Activated CD4-positive, alpha-beta T cell treated with anti-CD3 and anti-CD28 coated beads, Interleukin-2, amount 10 ng/mL, durations not matched to agents 7 days and 5 days (primary cell): ENCODE results near the gene DGKZ. TPM values are rescaled to one million over a fixed set of nuclear protein-coding genes. Genes with fewer than 3 reads are reported as not detected.
"Not testable (repeated sequence)": the region's sequence is repeated elsewhere in the genome, so short reads cannot be mapped to it uniquely, and the experiment has no call there.

Experiments
- CTCF ChIA-PET: fragments of 350-600 bp; sonication (Branson Sonifier 250); formaldehyde crosslinking; loops from one replicate; lab custom pipeline; 2021; ENCODE audit warnings: antibody characterized with exemption; lab: Charles Lee
- POLR2A ChIA-PET: fragments of 350-600 bp; sonication (Branson Sonifier 250); formaldehyde crosslinking; loops from one replicate; lab custom pipeline; 2021; ENCODE audit warnings: antibody characterized with exemption; lab: Charles Lee
- DNase-seq: peaks from one replicate; pipeline ENCODE4 v3.0.0-alpha.2; 2020
- H3K27ac Mint-ChIP-seq: one replicate; pipeline ENCODE4 v1.8.0; 2021; ENCODE audit warnings: mild to moderate bottlenecking, moderate library complexity, mixed read lengths
- H3K27me3 Mint-ChIP-seq: one replicate; pipeline ENCODE4 v1.8.0; 2021; ENCODE audit warnings: mixed read lengths
- H3K36me3 Mint-ChIP-seq: one replicate; pipeline ENCODE4 v1.8.0; 2021; ENCODE audit warnings: low read depth, mixed read lengths
- H3K4me1 Mint-ChIP-seq: one replicate; pipeline ENCODE4 v1.8.0; 2021; ENCODE audit warnings: mixed read lengths
- H3K4me3 Mint-ChIP-seq: one replicate; pipeline ENCODE4 v1.8.0; 2021; ENCODE audit warnings: mild to moderate bottlenecking, moderate library complexity, mixed read lengths
- H3K9me3 Mint-ChIP-seq: one replicate; pipeline ENCODE4 v1.8.0; 2021; ENCODE audit warnings: mixed read lengths
- total RNA-seq, 2 experiments: library from RNA; stranded (reverse); gene quantifications; one replicate each; pipeline ENCODE4 v1.2.3, GENCODE V29; 2021

DGKZ gene
- total RNA-seq, 2 experiments from 2014 or later = 178 to 187 TPM

- Mint-ChIP-seq H3K4me3 (no peak overlapping the region), H3K9me3 (no peaks in the 10 kb centered on the region), H3K4me1 (peaks cover 4% of the 10 kb centered on the region), H3K36me3 (peaks cover 52% of the 10 kb centered on the region), H3K27ac (no peak overlapping the region), H3K27me3 (no peaks in the 10 kb centered on the region)
- DNase-seq = no peak
- ChIA-PET POLR2A (interaction anchor here (0.6 kb wide), 1 partner anchor 1002 kb away, joined by 5 read pairs; no protein-coding TSS in a partner anchor), CTCF (interaction anchor here (0.6 to 18.0 kb wide), 4 partner anchors 15 to 508 kb away, joined by 3 to 280 read pairs (median 4); partner anchors contain the start of gene DGKZ)
Observed at GRCh38 chr11:46373787-46374740, 26.8 kb downstream of the DGKZ start.

GRCh38 chr11:46374815-46375214 lies 27.6 kb downstream of the DGKZ start:
- CTCF ChIA-PET = no interaction called here
- peaks cover 48% of the 10 kb centered on the region for H3K36me3 Mint-ChIP-seq
- no peaks in the 10 kb centered on the region for H3K9me3 Mint-ChIP-seq
- DNase-seq = no peak
- peaks cover 4% of the 10 kb centered on the region for H3K4me1 Mint-ChIP-seq
- H3K27me3 Mint-ChIP-seq = no peaks in the 10 kb centered on the region
- no peak overlapping the region for H3K4me3 Mint-ChIP-seq
- POLR2A ChIA-PET = no interaction called here
- H3K27ac Mint-ChIP-seq = no peak overlapping the region

DNA sequence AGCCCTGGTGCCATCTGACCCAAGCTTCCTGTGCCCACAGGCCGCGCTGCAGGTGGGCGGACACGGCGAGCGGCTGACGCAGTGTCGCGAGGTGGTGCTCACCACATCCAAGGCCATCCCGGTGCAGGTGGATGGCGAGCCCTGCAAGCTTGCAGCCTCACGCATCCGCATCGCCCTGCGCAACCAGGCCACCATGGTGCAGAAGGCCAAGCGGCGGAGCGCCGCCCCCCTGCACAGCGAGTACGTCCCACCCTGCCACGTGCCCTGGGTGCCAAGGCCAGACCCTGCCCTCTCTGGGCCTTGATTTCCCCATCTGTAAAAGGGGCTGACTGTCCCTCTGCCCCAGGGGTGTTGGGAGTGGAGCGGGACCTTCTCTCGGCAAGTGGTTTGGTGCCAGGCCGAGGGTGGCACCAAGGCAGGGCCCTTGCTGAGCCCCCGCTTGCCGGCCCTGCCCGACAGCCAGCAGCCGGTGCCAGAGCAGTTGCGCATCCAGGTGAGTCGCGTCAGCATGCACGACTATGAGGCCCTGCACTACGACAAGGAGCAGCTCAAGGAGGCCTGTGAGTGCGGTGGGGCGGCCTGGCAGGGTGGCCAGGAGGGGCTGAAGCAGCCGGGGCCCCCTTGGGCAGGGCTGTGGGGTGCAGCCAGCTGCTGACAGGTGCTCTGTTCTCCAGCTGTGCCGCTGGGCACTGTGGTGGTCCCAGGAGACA lies 28.3 kb downstream of the DGKZ start:
- ChIA-PET POLR2A (no interaction called here), CTCF (no interaction called here)
- DNase-seq = no peak
- Mint-ChIP-seq H3K4me1 (peaks cover 7% of the 10 kb centered on the region), H3K27me3 (no peaks in the 10 kb centered on the region), H3K9me3 (no peaks in the 10 kb centered on the region), H3K4me3 (no peak overlapping the region), H3K27ac (no peak overlapping the region), H3K36me3 (peaks cover 41% of the 10 kb centered on the region)

DNA sequence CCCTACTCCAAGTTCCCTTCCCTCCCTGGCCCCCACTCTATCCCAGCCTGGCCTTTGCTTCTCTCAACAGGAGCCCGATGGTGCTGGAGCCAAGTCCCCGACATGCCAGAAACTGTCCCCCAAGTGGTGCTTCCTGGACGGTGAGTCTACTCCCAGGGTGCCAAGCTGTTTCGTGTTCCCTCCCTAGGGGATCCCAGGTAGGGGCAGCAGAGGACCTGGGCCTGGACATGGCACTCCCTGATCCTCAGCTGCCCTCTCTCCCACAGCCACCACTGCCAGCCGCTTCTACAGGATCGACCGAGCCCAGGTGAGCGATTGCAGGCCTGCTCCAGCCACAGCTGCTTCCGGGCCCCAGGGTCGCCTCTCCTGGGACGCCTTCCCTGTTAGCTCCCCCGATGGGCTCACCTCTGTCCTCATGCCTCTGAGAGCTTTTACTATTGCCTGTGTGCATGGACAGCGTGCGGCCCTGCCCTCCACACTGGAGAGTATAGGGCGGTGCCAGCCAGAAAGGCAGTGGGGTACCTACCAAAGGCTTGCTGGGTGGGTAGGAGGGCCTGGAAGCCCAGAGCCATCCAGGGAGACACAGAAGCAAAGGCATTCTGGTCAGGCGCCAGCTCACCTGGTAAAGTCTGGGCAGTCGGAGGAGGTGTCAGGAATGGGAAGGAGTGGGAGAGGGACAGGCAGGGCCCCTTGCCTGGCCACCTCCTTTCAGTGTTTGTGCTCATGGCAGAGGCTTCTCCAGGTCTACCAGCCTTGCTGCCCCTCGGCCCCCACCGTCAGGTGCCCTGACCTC lies 29.2 kb downstream of the DGKZ start:
- Mint-ChIP-seq H3K36me3 (peaks cover 41% of the 10 kb centered on the region), H3K4me3 (no peak overlapping the region), H3K27ac (no peak overlapping the region), H3K4me1 (peaks cover 7% of the 10 kb centered on the region), H3K27me3 (no peaks in the 10 kb centered on the region), H3K9me3 (no peaks in the 10 kb centered on the region)
- ChIA-PET CTCF (interaction anchor here (0.5 to 2.6 kb wide), 5 partner anchors 11 to 137 kb away, joined by 3 to 7 read pairs (median 4); no protein-coding TSS in a partner anchor), POLR2A (no interaction called here)
- no peak for DNase-seq

DNA sequence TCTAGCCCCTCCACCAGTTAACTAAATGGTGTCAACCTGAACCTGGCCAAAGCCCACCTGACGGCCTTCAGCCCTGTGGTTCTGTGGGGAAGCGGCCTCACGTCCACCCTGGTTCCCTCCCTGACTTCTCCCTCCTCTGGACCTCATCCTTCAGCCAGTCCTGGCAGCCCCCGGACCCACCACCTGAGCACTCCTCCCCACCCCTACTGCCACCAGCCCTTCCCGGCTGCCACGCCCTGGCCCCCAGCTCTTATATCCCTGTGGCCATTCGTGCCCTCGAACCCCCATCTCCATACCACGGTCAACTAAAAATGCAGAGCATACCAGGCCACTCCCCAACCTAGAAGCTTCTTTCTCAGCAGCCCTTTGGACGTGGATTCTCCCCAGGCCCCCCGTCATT lies 30.0 kb downstream of the DGKZ start:
- Mint-ChIP-seq H3K4me3 (no peak overlapping the region), H3K36me3 (peaks cover 41% of the 10 kb centered on the region), H3K27ac (no peak overlapping the region), H3K4me1 (peaks cover 11% of the 10 kb centered on the region), H3K27me3 (peaks cover 4% of the 10 kb centered on the region), H3K9me3 (no peaks in the 10 kb centered on the region)
- no peak for DNase-seq
- ChIA-PET CTCF (interaction anchor here (1.1 to 4.4 kb wide), 7 partner anchors 10 to 138 kb away, joined by 3 to 21 read pairs (median 4); no protein-coding TSS in a partner anchor), POLR2A (no interaction called here)

- DNase-seq = no peak
- Mint-ChIP-seq H3K36me3 (peaks cover 37% of the 10 kb centered on the region), H3K4me3 (no peak overlapping the region), H3K27me3 (peaks cover 4% of the 10 kb centered on the region), H3K4me1 (peaks cover 11% of the 10 kb centered on the region), H3K27ac (no peak overlapping the region), H3K9me3 (no peaks in the 10 kb centered on the region)
- ChIA-PET CTCF (interaction anchor here (1.0 to 4.4 kb wide), 8 partner anchors 10 to 32 kb away, joined by 4 to 21 read pairs (median 6); partner anchors contain the start of gene DGKZ), POLR2A (no interaction called here)
Observed at GRCh38 chr11:46377831-46378230, 30.6 kb downstream of the DGKZ start.

DNA sequence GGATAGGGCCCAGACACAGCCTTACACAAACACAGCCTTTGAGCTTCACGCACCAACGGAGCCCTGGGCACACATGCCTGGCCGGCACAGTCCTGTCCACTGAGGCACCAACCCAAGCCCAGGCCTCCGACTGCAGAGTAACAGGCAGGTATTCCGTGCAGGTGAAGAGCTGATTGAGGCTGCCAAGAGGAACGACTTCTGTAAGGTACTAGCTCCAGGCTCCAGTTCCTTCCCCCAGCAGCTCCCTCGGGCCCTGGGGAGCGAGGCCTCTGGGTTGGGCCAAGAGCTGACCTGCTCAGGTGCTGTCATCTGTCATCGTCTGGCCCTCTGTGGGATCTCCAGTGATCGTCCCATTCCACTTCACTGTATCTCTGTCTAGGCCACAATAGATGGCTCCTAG lies 31.0 kb downstream of the DGKZ start:
- POLR2A ChIA-PET = no interaction called here
- peaks cover 37% of the 10 kb centered on the region for H3K36me3 Mint-ChIP-seq

DNA sequence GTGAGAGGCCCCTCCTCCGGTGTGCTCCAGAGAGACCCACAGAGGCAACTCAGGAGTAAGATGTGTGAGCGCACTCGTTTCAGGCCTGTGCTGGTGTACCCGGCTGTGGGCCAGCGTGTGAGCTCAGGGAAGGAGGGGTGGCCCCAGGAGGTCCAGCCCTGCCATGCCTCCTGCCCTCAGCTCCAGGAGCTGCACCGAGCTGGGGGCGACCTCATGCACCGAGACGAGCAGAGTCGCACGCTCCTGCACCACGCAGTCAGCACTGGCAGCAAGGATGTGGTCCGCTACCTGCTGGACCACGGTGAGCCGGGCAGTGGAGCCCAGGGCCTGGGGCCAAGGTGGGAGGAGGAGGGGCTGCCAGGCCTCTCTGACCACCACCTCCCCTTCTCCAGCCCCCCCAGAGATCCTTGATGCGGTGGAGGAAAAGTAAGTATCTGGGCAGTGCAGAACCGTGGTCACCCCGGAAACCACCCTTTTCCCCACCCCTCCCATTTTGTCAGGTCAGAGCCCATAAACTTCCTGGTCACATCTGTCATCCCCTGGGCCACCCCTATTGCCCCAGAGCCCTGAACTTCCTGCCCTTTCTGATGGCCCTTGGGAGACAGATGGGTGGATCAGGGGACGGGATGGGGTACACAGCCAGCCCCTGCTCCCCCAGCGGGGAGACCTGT lies 31.7 kb downstream of the DGKZ start:
- POLR2A ChIA-PET = no interaction called here
- CTCF ChIA-PET = interaction anchor here (1.0 to 4.4 kb wide), 9 partner anchors 9 to 38 kb away, joined by 3 to 21 read pairs (median 6); partner anchors contain the start of gene DGKZ
- Mint-ChIP-seq H3K4me1 (peaks cover 11% of the 10 kb centered on the region), H3K27me3 (peaks cover 12% of the 10 kb centered on the region), H3K36me3 (peaks cover 34% of the 10 kb centered on the region), H3K27ac (peak overlapping the region; percentile 76), H3K9me3 (no peaks in the 10 kb centered on the region), H3K4me3 (peak overlapping the region; percentile 10)
- no peak for DNase-seq

More for the DNA sequence above, 31.0 kb downstream of the DGKZ start:
- no peak for DNase-seq
- H3K27me3 Mint-ChIP-seq = peaks cover 6% of the 10 kb centered on the region
- no peaks in the 10 kb centered on the region for H3K9me3 Mint-ChIP-seq
- CTCF ChIA-PET = interaction anchor here (1.0 to 4.4 kb wide), 9 partner anchors 9 to 38 kb away, joined by 3 to 21 read pairs (median 6); partner anchors contain the start of gene DGKZ
- H3K4me1 Mint-ChIP-seq = peaks cover 11% of the 10 kb centered on the region
- H3K4me3 Mint-ChIP-seq = no peak overlapping the region
- H3K27ac Mint-ChIP-seq = no peak overlapping the region

- H3K36me3 Mint-ChIP-seq = peaks cover 34% of the 10 kb centered on the region
- peaks cover 11% of the 10 kb centered on the region for H3K4me1 Mint-ChIP-seq
- H3K9me3 Mint-ChIP-seq, POLR2A ChIA-PET, DNase-seq: not testable (repeated sequence)
- peaks cover 15% of the 10 kb centered on the region for H3K27me3 Mint-ChIP-seq
- CTCF ChIA-PET = interaction anchor here (1.0 to 4.4 kb wide), 5 partner anchors 11 to 39 kb away, joined by 3 to 21 read pairs (median 4); no protein-coding TSS in a partner anchor
- peak overlapping the region; percentile 76 for H3K27ac Mint-ChIP-seq
- H3K4me3 Mint-ChIP-seq = peak overlapping the region; percentile 10
Observed at GRCh38 chr11:46379482-46380293, 32.4 kb downstream of the DGKZ start.

DNA sequence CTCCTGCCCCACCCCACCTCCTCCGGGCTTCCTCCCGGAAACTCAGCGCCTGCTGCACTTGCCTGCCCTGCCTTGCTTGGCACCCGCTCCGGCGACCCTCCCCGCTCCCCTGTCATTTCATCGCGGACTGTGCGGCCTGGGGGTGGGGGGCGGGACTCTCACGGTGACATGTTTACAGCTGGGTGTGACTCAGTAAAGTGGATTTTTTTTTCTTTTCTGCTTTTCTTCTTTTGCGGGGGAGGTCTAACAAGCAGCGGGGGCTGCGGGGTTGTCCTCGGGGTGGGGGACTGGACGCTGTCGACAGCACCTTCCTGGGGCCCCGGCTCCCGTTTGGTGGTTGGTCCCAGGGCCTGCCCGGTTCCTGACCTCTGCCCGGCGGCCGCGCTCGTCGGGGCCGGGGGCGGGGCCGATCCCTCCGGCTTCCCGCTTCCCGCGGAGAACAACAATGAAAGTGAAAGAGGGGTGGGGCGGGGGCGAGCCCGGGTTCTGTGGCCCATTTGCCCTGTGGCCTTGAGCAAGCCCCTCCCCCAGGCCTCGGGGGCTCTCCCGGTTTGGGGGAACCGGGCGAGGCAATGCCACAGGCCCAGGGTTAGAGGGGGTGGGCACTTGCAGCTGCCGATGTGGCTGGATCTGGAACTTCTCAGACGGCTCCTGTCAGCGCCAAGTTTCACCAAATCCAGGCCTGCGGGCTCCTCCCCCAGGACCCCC lies 33.2 kb downstream of the DGKZ start:
- Mint-ChIP-seq H3K36me3 (peaks cover 29% of the 10 kb centered on the region), H3K27me3 (peaks cover 17% of the 10 kb centered on the region), H3K27ac (peak overlapping the region; percentile 57), H3K4me1 (peaks cover 11% of the 10 kb centered on the region), H3K4me3 (peak overlapping the region; percentile 69), H3K9me3 (no peaks in the 10 kb centered on the region)
- DNase-seq = peak; percentile 76
- ChIA-PET POLR2A (no interaction called here), CTCF (interaction anchor here (1.0 to 4.4 kb wide), 3 partner anchors 12 to 37 kb away, joined by 3 to 21 read pairs (median 4); no protein-coding TSS in a partner anchor)
